ENCODE measurements around the gene PEMT. TPM values are rescaled to one million over a fixed set of nuclear protein-coding genes. Genes with fewer than 3 reads are reported as not detected.

The PEMT gene
- total and polyA plus RNA-seq, 2 of the 8 experiments (the other 6 are each of a cell fraction or from before 2014, with no cell fraction given), result 42.0 to 118 TPM

GRCh38 chr17:17606416-17607000 is 15.0 kb upstream of the PEMT start (continued):
- TF ChIP-seq CHD7 (IDR thresholded peaks at IDR 0.05; ENCODE audit: insufficient replicate concordance, low read length), result no peak
- no peak for TF ChIP-seq EZH2 (IDR thresholded peaks at IDR 0.05; ENCODE audit: low read depth, low read length, severe bottlenecking)
- no peak for TF ChIP-seq KDM1A (IDR thresholded peaks at IDR 0.05; ENCODE audit: borderline replicate concordance, low read length)
- TF ChIP-seq, protein P1, sequence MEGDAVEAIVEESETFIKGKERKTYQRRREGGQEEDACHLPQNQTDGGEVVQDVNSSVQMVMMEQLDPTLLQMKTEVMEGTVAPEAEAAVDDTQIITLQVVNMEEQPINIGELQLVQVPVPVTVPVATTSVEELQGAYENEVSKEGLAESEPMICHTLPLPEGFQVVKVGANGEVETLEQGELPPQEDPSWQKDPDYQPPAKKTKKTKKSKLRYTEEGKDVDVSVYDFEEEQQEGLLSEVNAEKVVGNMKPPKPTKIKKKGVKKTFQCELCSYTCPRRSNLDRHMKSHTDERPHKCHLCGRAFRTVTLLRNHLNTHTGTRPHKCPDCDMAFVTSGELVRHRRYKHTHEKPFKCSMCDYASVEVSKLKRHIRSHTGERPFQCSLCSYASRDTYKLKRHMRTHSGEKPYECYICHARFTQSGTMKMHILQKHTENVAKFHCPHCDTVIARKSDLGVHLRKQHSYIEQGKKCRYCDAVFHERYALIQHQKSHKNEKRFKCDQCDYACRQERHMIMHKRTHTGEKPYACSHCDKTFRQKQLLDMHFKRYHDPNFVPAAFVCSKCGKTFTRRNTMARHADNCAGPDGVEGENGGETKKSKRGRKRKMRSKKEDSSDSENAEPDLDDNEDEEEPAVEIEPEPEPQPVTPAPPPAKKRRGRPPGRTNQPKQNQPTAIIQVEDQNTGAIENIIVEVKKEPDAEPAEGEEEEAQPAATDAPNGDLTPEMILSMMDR (IDR thresholded peaks at IDR 0.05; ENCODE audit: control extremely low read depth in 1 of 3, insufficient read depth in 1 of 3, low read depth in 1 of 3, low read length in 3 of 3), result no peak
- TF ChIP-seq CHD2 (IDR thresholded peaks at IDR 0.05; ENCODE audit: low read length), result no peak
- TF ChIP-seq ASH2L (IDR thresholded peaks at IDR 0.05; ENCODE audit: low read length), result no peak
- TF ChIP-seq SP2 (IDR thresholded peaks at IDR 0.05; ENCODE audit: low read length), result no peak

All from H1 (cell line).